ENCODE results near the gene TMEM225B.
"Not testable (repeated sequence)": the region's sequence is repeated elsewhere in the genome, so short reads cannot be mapped to it uniquely, and the experiment has no call there.

Gene TMEM225B, protein sequence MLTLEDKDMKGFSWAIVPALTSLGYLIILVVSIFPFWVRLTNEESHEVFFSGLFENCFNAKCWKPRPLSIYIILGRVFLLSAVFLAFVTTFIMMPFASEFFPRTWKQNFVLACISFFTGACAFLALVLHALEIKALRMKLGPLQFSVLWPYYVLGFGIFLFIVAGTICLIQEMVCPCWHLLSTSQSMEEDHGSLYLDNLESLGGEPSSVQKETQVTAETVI

DNA sequence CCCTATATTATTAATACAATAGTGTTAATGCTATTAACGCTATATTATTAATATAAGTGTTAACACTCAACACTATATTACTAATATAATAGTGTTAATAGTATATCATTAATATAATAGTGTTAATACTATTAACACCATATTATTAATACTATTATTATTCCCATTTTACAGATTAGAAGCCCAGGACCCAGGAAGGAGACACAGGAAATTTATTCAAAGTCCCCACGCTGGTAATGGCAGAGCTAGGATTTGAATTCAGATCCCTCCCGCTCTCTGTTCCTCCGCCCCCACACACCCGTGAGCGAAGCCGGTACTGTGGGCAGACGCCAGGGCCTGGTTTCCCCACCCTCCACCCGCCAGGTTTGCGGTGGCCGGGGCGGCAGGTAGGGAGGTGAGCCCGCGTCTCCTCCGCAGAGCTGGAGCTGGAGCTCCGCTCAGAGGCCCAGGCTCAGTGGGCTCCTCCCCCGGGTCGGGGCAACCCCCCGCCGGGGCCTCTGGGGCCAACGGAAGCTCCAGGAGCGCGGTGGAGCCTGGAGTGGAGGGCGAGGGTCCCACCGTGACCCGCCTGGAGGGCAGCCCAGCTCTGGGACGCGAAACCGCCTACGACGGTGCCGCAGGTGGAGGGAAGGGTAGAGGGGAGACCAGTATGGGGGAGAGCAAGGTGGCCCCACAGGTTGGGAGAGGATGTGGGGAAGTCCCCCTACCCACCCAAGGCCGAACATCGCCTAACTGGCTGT is at the start of gene TMEM225B:
Gene TMEM225B, plus strand, starts transcription at position 506 of the 740 bp plus-strand sequence. CDS start 6,122 bp downstream, outside the sequence.
- TF ChIP-seq, protein P1, sequence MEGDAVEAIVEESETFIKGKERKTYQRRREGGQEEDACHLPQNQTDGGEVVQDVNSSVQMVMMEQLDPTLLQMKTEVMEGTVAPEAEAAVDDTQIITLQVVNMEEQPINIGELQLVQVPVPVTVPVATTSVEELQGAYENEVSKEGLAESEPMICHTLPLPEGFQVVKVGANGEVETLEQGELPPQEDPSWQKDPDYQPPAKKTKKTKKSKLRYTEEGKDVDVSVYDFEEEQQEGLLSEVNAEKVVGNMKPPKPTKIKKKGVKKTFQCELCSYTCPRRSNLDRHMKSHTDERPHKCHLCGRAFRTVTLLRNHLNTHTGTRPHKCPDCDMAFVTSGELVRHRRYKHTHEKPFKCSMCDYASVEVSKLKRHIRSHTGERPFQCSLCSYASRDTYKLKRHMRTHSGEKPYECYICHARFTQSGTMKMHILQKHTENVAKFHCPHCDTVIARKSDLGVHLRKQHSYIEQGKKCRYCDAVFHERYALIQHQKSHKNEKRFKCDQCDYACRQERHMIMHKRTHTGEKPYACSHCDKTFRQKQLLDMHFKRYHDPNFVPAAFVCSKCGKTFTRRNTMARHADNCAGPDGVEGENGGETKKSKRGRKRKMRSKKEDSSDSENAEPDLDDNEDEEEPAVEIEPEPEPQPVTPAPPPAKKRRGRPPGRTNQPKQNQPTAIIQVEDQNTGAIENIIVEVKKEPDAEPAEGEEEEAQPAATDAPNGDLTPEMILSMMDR (IDR thresholded peaks at IDR 0.05; ENCODE audit: low read depth, low read length), result no peak
- TF ChIP-seq EZH2phosphoT487 (IDR thresholded peaks at IDR 0.05; ENCODE audit: low read depth), result no peak
- Histone ChIP-seq H3K27ac (ENCODE audit: low read length) (no peak within 1 kb of the TSS), H4K20me1 (ENCODE audit: insufficient read depth, low read length) (no peaks in the 10 kb centered on the region), H3K79me2 (ENCODE audit: low read length) (no peaks in the 10 kb centered on the region), H3K4me2 (ENCODE audit: low read length) (no peak within 1 kb of the TSS), H3K27me3 (ENCODE audit: low read depth, low read length) (no peaks in the 10 kb centered on the region; the same call in 1 of the 2 replicates), H3K36me3 (replicated peaks; ENCODE audit: low read depth, low read length) (no peaks in the 10 kb centered on the region), H3K9me3 (ENCODE audit: insufficient read depth, low read length) (no peaks in the 10 kb centered on the region), H2AFZ (ENCODE audit: low read depth, low read length) (no peak within 1 kb of the TSS), H3K4me1 (ENCODE audit: low read length) (no peaks in the 10 kb centered on the region), H3K4me3 (ENCODE audit: low read length) (no peak within 1 kb of the TSS), H3K9ac (ENCODE audit: low read length) (no peak within 1 kb of the TSS)

DNA sequence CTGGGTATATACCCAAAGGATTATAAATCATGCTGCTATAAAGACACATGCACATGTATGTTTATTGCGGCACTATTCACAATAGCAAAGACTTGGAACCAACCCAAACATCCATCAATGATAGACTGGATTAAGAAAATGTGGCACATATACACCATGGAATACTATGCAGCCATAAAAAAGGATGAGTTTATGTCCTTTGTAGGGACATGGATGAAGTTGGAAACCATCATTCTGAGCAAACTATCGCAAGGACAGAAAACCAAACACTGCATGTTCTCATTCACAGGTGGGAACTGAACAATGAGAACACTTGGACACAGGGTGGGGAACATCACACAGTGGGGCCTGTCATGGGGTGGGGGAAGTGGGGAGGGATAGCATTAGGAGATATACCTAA is 48.5 kb upstream of the TMEM225B start:
- not testable (repeated sequence) for H3K4me1 ChIP-seq (ENCODE audit: low read length); H3K27me3 ChIP-seq (ENCODE audit: low read depth, low read length); H3K9me3 ChIP-seq (ENCODE audit: insufficient read depth, low read length); H3K27ac ChIP-seq (ENCODE audit: low read length); H2AFZ ChIP-seq (ENCODE audit: low read depth, low read length); H4K20me1 ChIP-seq (ENCODE audit: insufficient read depth, low read length); H3K9ac ChIP-seq (ENCODE audit: low read length); H3K4me3 ChIP-seq (ENCODE audit: low read length); H3K4me2 ChIP-seq (ENCODE audit: low read length)
- Histone ChIP-seq H3K36me3 (replicated peaks; ENCODE audit: low read depth, low read length) (peaks cover 16% of the 10 kb centered on the region), H3K79me2 (ENCODE audit: low read length) (peaks cover 18% of the 10 kb centered on the region)

DNA sequence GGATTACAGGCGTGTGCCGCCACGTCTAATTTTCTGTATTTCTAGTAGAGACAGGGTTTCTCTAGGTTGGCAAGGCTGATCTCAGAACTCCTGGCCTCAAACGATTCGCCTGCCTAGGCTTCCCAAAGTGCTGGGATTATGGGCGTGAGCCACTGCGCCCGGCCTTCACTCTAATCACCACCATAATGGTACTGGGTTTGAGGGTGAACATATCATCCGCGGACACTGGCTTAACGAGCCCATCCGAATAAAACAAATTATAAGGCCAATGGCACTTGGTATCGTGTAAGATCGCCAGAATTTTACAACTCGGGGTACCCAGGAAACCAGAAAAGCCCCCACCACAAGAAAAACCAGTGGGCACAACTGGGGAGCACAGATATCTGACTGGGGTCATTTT is 46.7 kb upstream of the TMEM225B start:
- peaks cover 28% of the 10 kb centered on the region for H3K36me3 ChIP-seq (replicated peaks; ENCODE audit: low read depth, low read length)

DNA sequence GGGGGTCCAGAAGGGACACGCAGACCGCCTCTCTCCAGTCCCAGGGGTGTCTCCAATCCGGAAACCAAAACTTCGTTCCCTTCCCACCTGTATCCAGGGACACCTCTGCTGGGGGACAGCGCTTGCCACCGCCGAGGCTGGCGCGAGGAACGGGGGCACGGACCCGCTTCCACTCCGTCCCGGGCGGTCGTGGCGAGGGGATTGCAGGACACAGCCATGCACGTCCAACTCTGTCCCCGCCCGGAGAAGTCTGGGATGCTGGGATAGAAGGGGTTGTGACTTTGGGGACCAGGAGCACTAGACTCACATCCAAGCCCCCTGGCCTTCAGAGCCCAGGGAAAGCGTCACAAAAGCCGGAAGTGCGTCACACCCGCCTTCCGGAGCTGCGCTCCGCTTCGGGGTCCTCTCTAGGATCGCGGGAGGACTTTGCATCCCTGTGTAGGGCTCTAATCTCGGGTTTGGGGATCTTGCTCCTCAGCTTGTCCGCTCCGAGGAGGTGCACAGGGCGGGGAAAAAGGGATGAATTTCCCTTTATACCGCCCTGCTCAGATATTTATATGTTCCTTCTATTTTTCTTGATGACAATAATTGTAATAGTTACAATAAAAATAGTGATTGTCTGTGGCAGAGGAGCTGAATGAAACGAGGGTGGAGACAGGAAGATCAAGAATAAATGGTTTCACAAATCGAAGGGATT is 46.2 kb upstream of the TMEM225B start, which contains the start of gene FAM200A:
Gene FAM200A, minus strand, starts transcription at position 348 of the 697 bp plus-strand sequence. CDS start 3,707 bp downstream, outside the sequence.
- H3K9me3 ChIP-seq (ENCODE audit: insufficient read depth, low read length), result no peaks in the 10 kb centered on the region
- H3K4me3 ChIP-seq (ENCODE audit: low read length), result peak within 1 kb of the TSS; percentile 91
- peak within 1 kb of the TSS; percentile 91 for H2AFZ ChIP-seq (ENCODE audit: low read depth, low read length)
- H3K4me2 ChIP-seq (ENCODE audit: low read length), result peak within 1 kb of the TSS; percentile 71
- H3K9ac ChIP-seq (ENCODE audit: low read length), result peak within 1 kb of the TSS; percentile 84
- H3K27me3 ChIP-seq (ENCODE audit: low read depth, low read length), result no peaks in the 10 kb centered on the region
- peaks cover 11% of the 10 kb centered on the region for H3K4me1 ChIP-seq (ENCODE audit: low read length)
- H3K27ac ChIP-seq (ENCODE audit: low read length), result 0 out of 2 replicates have a peak within 1 kb of the TSS, but pooled peaks have one; percentile 17
- no peak for TF ChIP-seq EZH2phosphoT487 (IDR thresholded peaks at IDR 0.05; ENCODE audit: low read depth)
- TF ChIP-seq, protein P1 (IDR thresholded peaks at IDR 0.05; ENCODE audit: low read depth, low read length), result no peak
- H3K79me2 ChIP-seq (ENCODE audit: low read length), result peaks cover 28% of the 10 kb centered on the region
- no peaks in the 10 kb centered on the region for H4K20me1 ChIP-seq (ENCODE audit: insufficient read depth, low read length)
- H3K36me3 ChIP-seq (replicated peaks; ENCODE audit: low read depth, low read length), result peaks cover 31% of the 10 kb centered on the region

More for the DNA sequence above, 46.7 kb upstream of the TMEM225B start:
- peak overlapping the region; percentile 71 for H3K4me2 ChIP-seq (ENCODE audit: low read length)
- no peak overlapping the region for H2AFZ ChIP-seq (ENCODE audit: low read depth, low read length)
- TF ChIP-seq EZH2phosphoT487 (IDR thresholded peaks at IDR 0.05; ENCODE audit: low read depth), result no peak
- TF ChIP-seq, protein P1 (IDR thresholded peaks at IDR 0.05; ENCODE audit: low read depth, low read length), result no peak
- no peaks in the 10 kb centered on the region for H3K9me3 ChIP-seq (ENCODE audit: insufficient read depth, low read length)
- peak overlapping the region; percentile 84 for H3K9ac ChIP-seq (ENCODE audit: low read length)
- peaks cover 24% of the 10 kb centered on the region for H3K79me2 ChIP-seq (ENCODE audit: low read length)
- no peaks in the 10 kb centered on the region for H4K20me1 ChIP-seq (ENCODE audit: insufficient read depth, low read length)
- H3K4me3 ChIP-seq (ENCODE audit: low read length), result peak overlapping the region; percentile 91
- no peak overlapping the region for H3K27ac ChIP-seq (ENCODE audit: low read length)
- no peaks in the 10 kb centered on the region for H3K27me3 ChIP-seq (ENCODE audit: low read depth, low read length)
- peaks cover 10% of the 10 kb centered on the region for H3K4me1 ChIP-seq (ENCODE audit: low read length)

Data from OCI-LY3 (cell line).